Ishikawa (cell line): ENCODE data around the gene MXRA8.

Experiments used
- FOXM1 ChIP-seq: IDR thresholded peaks from 2 replicates; pipeline ENCODE4 v1.6.1; 2012; ENCODE audit warnings: low read depth, borderline replicate concordance
- NFIC ChIP-seq: IDR thresholded peaks from 2 replicates; pipeline ENCODE4 v1.6.1; 2012
- RAD21 ChIP-seq: IDR thresholded peaks from 2 replicates; pipeline ENCODE4 v1.6.1; 2012; ENCODE audit warnings: low read depth
- TEAD4 ChIP-seq: IDR thresholded peaks from 2 replicates; pipeline ENCODE4 v1.6.1; 2012
- YY1 ChIP-seq: IDR thresholded peaks from 2 replicates; pipeline ENCODE4 v1.6.1; 2012; ENCODE audit warnings: low read depth
- ZBTB7A ChIP-seq: IDR thresholded peaks from 2 replicates; pipeline ENCODE4 v1.6.1; 2012; ENCODE audit warnings: low read depth
- TF ChIP-seq, protein P1 (sequence below): IDR thresholded peaks from 2 replicates; pipeline ENCODE4 v1.6.1; 2012; ENCODE audit warnings: low read depth, mild to moderate bottlenecking
- TF ChIP-seq, protein P2 (sequence below): IDR thresholded peaks from 2 replicates; pipeline ENCODE4 v1.6.1; 2012

DNA sequence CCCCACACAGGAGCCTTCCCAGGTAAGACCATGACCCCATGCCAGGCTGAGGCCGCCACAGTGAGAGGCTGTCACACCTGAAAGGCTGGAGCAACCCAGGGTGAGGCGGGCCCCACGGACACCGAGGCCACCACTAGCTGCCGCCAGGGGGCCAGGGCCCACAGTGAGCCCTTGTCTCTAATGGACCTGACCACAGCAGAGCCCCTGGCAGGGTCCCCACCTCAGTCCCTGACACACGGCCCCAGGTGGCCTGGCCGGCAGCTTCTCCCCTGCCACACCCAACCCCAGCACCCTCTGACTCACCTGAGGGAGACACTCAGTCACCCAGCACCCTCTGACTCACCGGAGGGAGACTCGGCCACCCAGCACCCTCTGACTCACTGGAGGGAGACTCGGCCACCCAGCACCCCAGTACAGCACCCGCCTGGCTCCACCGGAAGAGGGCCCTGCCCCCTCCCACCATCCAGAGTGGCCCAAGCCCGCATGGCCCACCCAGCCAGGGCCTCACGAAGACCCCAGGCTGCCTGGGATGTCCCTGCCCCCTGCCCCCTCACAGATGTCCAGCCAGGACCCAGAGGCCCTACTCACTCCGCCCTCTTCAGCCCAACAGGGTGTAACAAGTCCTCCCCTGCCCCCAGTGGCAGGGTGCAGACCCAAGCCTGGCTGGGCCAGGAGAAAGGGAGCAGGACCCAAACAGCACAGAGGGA is 13.5 kb downstream of the MXRA8 start:
- TF ChIP-seq TEAD4 (no peak), NFIC (no peak), RAD21 (no peak; the same call in 1 of the 2 replicates), YY1 (no peak), ZBTB7A (peak; percentile 68), FOXM1 (no peak)
- TF ChIP-seq, protein P1, sequence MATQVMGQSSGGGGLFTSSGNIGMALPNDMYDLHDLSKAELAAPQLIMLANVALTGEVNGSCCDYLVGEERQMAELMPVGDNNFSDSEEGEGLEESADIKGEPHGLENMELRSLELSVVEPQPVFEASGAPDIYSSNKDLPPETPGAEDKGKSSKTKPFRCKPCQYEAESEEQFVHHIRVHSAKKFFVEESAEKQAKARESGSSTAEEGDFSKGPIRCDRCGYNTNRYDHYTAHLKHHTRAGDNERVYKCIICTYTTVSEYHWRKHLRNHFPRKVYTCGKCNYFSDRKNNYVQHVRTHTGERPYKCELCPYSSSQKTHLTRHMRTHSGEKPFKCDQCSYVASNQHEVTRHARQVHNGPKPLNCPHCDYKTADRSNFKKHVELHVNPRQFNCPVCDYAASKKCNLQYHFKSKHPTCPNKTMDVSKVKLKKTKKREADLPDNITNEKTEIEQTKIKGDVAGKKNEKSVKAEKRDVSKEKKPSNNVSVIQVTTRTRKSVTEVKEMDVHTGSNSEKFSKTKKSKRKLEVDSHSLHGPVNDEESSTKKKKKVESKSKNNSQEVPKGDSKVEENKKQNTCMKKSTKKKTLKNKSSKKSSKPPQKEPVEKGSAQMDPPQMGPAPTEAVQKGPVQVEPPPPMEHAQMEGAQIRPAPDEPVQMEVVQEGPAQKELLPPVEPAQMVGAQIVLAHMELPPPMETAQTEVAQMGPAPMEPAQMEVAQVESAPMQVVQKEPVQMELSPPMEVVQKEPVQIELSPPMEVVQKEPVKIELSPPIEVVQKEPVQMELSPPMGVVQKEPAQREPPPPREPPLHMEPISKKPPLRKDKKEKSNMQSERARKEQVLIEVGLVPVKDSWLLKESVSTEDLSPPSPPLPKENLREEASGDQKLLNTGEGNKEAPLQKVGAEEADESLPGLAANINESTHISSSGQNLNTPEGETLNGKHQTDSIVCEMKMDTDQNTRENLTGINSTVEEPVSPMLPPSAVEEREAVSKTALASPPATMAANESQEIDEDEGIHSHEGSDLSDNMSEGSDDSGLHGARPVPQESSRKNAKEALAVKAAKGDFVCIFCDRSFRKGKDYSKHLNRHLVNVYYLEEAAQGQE: no peak
- TF ChIP-seq, protein P2, sequence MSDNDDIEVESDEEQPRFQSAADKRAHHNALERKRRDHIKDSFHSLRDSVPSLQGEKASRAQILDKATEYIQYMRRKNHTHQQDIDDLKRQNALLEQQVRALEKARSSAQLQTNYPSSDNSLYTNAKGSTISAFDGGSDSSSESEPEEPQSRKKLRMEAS: no peak
